NCI-H526 treated with DMSO at 0.1 percent for 48 hours (cell line): ENCODE measurements around the gene CASP8.
"Not testable (repeated sequence)": the region's sequence is repeated elsewhere in the genome, so short reads cannot be mapped to it uniquely, and the experiment has no call there.

ENCODE experiments used
- DNase-seq: peaks from one replicate; lab custom pipeline; 2025; lab: John Stamatoyannopoulos, UW

Gene CASP8

GRCh38 chr2:201260302-201260800, at the start of gene CASP8:
TSS of gene CASP8 (plus strand) at chr2:201260536. CDS start at chr2:201266487, 5,951 bp downstream.
- DNase-seq: no peak

GRCh38 chr2:201215963-201216362, 44.4 kb upstream of the CASP8 start:
- no peak for DNase-seq

GRCh38 chr2:201216918-201217317, 43.4 kb upstream of the CASP8 start:
- DNase-seq: no peak

GRCh38 chr2:201218780-201219179, 41.6 kb upstream of the CASP8 start:
- no peak for DNase-seq

GRCh38 chr2:201219328-201220096, 40.8 kb upstream of the CASP8 start:
- DNase-seq: no peak

GRCh38 chr2:201220102-201220570, 40.2 kb upstream of the CASP8 start:
- DNase-seq: no peak

- no peak for DNase-seq
These were observed 37.0 kb upstream of the CASP8 start for GRCh38 chr2:201223089-201224073.

- no peak for DNase-seq
These were observed 31.9 kb upstream of the CASP8 start for GRCh38 chr2:201228271-201228911.

- no peak for DNase-seq
These were observed 31.4 kb upstream of the CASP8 start for GRCh38 chr2:201228912-201229290.

GRCh38 chr2:201231781-201232466, 28.4 kb upstream of the CASP8 start:
- peak; percentile 86 for DNase-seq

GRCh38 chr2:201232467-201232815, 27.9 kb upstream of the CASP8 start:
- no peak for DNase-seq

- DNase-seq: peak; percentile 73
These were observed 27.0 kb upstream of the CASP8 start for GRCh38 chr2:201233192-201233811.

- no peak for DNase-seq
These were observed 26.3 kb upstream of the CASP8 start for GRCh38 chr2:201233812-201234662.

GRCh38 chr2:201234663-201235135, 25.6 kb upstream of the CASP8 start:
- DNase-seq: no peak

GRCh38 chr2:201235860-201236811, 24.2 kb upstream of the CASP8 start:
- DNase-seq: peak; percentile 40

GRCh38 chr2:201237486-201238123, 22.7 kb upstream of the CASP8 start:
- DNase-seq: no peak

GRCh38 chr2:201239167-201239935, 21.0 kb upstream of the CASP8 start:
- DNase-seq: not testable (repeated sequence)
